GM12873 (cell line): ENCODE results near the gene SNX12.

ENCODE experiments used
- TF ChIP-seq, protein P1 (sequence below): IDR thresholded peaks from 2 replicates; pipeline ENCODE4 v1.5.1; 2012; ENCODE audit warnings: low read depth, mild to moderate bottlenecking, moderate library complexity, low read length, control low read depth; ENCODE audit not compliant: insufficient read depth; ENCODE audit errors: missing control alignments

Gene SNX12

DNA sequence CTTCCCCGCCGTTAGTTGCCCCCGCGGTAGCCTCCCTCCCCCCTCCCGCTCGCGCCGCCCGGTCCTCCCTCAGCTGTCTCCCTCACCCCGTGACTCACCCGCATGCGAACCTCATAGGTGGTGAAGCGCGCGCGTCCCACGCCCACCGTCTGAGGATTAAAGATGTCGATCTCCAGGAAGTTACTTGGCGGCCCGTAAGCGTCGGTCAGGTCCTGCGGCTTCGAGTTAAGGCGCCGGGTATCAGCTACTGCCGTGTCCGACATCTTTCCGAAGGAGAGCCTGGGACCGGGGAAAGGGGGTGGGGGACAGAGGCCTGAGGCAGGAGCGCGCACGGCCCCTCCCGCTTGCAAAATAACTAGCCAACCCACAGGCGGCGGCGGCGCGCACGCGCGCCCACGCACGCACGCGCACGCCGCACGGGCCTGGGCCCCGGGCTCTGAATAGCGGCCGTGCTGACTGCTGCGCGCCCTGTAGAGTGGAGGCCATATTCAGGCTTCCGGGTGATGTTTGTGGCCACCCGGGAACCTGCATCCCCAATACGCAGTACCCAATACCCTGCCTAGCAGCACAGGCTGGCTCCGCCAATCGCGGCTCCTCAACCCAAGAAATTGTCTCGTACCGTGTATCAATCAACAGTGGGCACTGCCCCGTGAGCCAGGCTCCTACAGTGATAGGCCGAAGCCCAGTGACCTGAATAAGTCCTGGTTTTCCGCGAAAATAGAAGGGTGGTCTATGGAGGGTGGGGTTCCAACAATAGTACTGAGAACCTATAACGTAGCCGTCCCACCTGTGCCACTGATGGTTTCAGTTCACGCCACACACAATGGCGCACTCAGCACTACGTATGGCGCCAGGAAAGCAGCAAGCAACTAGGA, at the start of gene SNX12:
Gene SNX12, minus strand, starts transcription at position 291 of the 875 bp plus-strand sequence. Its CDS starts 28 bp downstream, at position 263.
- TF ChIP-seq, protein P1, sequence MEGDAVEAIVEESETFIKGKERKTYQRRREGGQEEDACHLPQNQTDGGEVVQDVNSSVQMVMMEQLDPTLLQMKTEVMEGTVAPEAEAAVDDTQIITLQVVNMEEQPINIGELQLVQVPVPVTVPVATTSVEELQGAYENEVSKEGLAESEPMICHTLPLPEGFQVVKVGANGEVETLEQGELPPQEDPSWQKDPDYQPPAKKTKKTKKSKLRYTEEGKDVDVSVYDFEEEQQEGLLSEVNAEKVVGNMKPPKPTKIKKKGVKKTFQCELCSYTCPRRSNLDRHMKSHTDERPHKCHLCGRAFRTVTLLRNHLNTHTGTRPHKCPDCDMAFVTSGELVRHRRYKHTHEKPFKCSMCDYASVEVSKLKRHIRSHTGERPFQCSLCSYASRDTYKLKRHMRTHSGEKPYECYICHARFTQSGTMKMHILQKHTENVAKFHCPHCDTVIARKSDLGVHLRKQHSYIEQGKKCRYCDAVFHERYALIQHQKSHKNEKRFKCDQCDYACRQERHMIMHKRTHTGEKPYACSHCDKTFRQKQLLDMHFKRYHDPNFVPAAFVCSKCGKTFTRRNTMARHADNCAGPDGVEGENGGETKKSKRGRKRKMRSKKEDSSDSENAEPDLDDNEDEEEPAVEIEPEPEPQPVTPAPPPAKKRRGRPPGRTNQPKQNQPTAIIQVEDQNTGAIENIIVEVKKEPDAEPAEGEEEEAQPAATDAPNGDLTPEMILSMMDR = no peak

DNA sequence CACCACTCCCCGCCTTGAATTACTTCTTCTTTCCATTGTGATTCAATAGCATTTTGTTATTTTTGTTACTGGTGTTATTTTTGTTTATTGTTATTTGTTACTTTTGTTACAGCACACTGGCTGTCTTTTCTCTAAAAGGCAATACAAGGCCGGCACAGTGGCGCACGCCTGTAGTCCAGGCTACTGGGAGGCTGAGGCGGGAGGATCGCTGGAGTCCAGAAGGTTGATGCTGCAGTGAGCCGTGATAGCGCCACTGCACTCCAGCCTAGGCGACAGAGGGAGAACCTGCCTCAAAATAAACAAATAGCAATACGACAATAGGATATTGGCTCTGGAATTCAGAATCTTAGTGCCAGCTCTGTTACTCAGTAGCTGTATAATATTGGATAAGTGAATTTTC, 49.2 kb upstream of the SNX12 start:
- TF ChIP-seq, protein P1 = no peak

DNA sequence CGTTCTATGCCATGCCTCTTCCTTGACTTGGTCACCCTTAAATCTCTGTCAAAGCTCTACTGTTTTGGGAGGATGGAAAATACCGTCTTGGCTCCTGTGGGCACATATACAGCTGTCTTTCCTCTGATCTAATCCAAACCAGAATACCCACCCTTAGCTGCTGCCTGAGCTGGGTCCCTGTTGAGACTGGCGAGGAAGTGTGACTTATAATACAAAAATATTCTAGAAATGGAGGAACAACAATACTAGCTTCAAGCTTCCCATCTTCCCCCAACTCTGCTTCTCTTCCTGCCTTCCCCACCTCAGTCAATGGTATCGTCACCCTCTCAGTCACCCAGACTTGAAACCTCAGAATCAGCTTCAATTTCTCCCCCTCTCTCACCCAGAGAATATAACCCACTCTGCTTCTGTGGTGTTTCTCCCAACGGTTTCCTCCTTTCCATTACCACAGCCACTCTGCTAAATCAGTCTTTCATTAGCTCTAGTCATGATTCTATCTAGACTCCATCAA, 43.8 kb upstream of the SNX12 start:
- TF ChIP-seq, protein P1 = no peak

GRCh38 chrX:71111141-71111843, 43.2 kb upstream of the SNX12 start, which contains the start of gene IL2RG:
Gene IL2RG, minus strand, starts transcription at chrX:71111577. Its CDS starts 38 bp downstream, at chrX:71111539.
- TF ChIP-seq, protein P1 = no peak

- TF ChIP-seq, protein P1 = peak; percentile 14
Measured at GRCh38 chrX:71109051-71109450, 40.9 kb upstream of the SNX12 start.

GRCh38 chrX:71107762-71108360, 39.7 kb upstream of the SNX12 start:
- TF ChIP-seq, protein P1 = no peak
